ENCODE data around the gene DEFB123. TPM values are rescaled to one million over a fixed set of nuclear protein-coding genes. Genes with fewer than 3 reads are reported as not detected.

The DEFB123 gene
- total and polyA plus RNA-seq, 4 donors: not detected

- Histone ChIP-seq H3K27me3 (ENCODE audit: control insufficient read depth in 4 of 4, insufficient read depth in 4 of 4, low read length in 3 of 4) (peaks cover 3 to 12% (median 8%) of the 10 kb centered on the region in 4 donors), H3K9me3 (ENCODE audit: control insufficient read depth in 4 of 4, low read length in 3 of 4) (no peaks in the 10 kb centered on the region), H3K4me1 (ENCODE audit: control insufficient read depth in 4 of 4, insufficient read depth in 4 of 4, low read length in 3 of 4) (peaks cover 0 to 8% (median under 1%) of the 10 kb centered on the region in 4 donors), H3K4me3 (ENCODE audit: low read depth in 1 of 3, low read length in 3 of 3) (no peak overlapping the region), H3K36me3 (ENCODE audit: control insufficient read depth in 4 of 4, insufficient read depth in 3 of 4, low read depth in 1 of 4, low read length in 3 of 4) (no peaks in the 10 kb centered on the region), H3K27ac (ENCODE audit: low read depth in 1 of 2, low read length in 2 of 2) (no peak overlapping the region), H3K9ac (ENCODE audit: low read depth in 1 of 2, low read length in 2 of 2) (no peak overlapping the region)
- WGBS: 72% methylated on average over 6 of the region's 6 CpGs
- TF ChIP-seq EGR1 (IDR thresholded peaks at IDR 0.05; ENCODE audit: low read depth in 2 of 2): no peak
- no peak for TF ChIP-seq YY1 (IDR thresholded peaks at IDR 0.05)
- TF ChIP-seq RAD21 (IDR thresholded peaks at IDR 0.05): no peak
- no peak for TF ChIP-seq GABPA (IDR thresholded peaks at IDR 0.05 in 1 of 2, conservative IDR thresholded peaks at IDR 0.05 in 1 of 2)
- no peak for TF ChIP-seq ATF3 (IDR thresholded peaks at IDR 0.05)
- no peak for TF ChIP-seq RXRA (IDR thresholded peaks at IDR 0.05)
- no peak for TF ChIP-seq JUND (IDR thresholded peaks at IDR 0.05)
- TF ChIP-seq ZBTB33 (IDR thresholded peaks at IDR 0.05): no peak
- TF ChIP-seq REST (IDR thresholded peaks at IDR 0.05): no peak
- no peak for TF ChIP-seq SP1 (IDR thresholded peaks at IDR 0.05)
- no peak for DNase-seq (ENCODE audit: low spot score)
Observed at GRCh38 chr20:31476643-31477215, 36.3 kb downstream of the DEFB123 start.

- H3K4me1 ChIP-seq (ENCODE audit: control insufficient read depth in 4 of 4, insufficient read depth in 4 of 4, low read length in 3 of 4): no peaks in the 10 kb centered on the region
- H3K36me3 ChIP-seq (ENCODE audit: control insufficient read depth in 4 of 4, insufficient read depth in 3 of 4, low read depth in 1 of 4, low read length in 3 of 4): no peaks in the 10 kb centered on the region
- 31% methylated on average over 36 of the region's 36 CpGs for WGBS
- TF ChIP-seq NR2F2 (IDR thresholded peaks at IDR 0.05) (no peak), ATF3 (IDR thresholded peaks at IDR 0.05) (no peak)
- no peak overlapping the region for H3K4me3 ChIP-seq (ENCODE audit: low read depth in 1 of 3, low read length in 3 of 3)
- no peak overlapping the region for H3K9ac ChIP-seq (ENCODE audit: low read depth in 1 of 2, low read length in 2 of 2)
- peaks cover 0 to 4% (median 2%) of the 10 kb centered on the region in 4 donors for H3K27me3 ChIP-seq (ENCODE audit: control insufficient read depth in 4 of 4, insufficient read depth in 4 of 4, low read length in 3 of 4)
- no peaks in the 10 kb centered on the region for H3K9me3 ChIP-seq (ENCODE audit: control insufficient read depth in 4 of 4, low read length in 3 of 4)
- peak; percentile 68 for DNase-seq (ENCODE audit: low spot score)
- no peak overlapping the region for H3K27ac ChIP-seq (ENCODE audit: low read depth in 1 of 2, low read length in 2 of 2)
Observed at GRCh38 chr20:31484001-31484400, 43.6 kb downstream of the DEFB123 start.
